Measurements from ENCODE around the gene SLC35B1.

SLC35B1 gene

GRCh38 chr17:49738456-49739163, 30.8 kb upstream of the SLC35B1 start:
- Histone ChIP-seq H4K12ac (ENCODE audit: low read depth, low read length) (no peak overlapping the region), H3K79me2 (ENCODE audit: control insufficient read depth, insufficient read depth, low read length, poor library complexity) (no peaks in the 10 kb centered on the region), H3K4me3 (ENCODE audit: low read depth, low read length) (no peak overlapping the region), H3K4me2 (ENCODE audit: low read length) (no peak overlapping the region), H2BK120ac (ENCODE audit: insufficient read depth, low read length, poor library complexity) (no peak overlapping the region), H2BK5ac (ENCODE audit: low read depth, low read length, poor library complexity) (no peak overlapping the region), H2AFZ (ENCODE audit: insufficient read depth, low read length, poor library complexity) (no peak overlapping the region), H3K14ac (ENCODE audit: low read length) (no peak overlapping the region), H4K8ac (ENCODE audit: low read depth, low read length) (no peak overlapping the region), H3K36me3 (ENCODE audit: control insufficient read depth in 1 of 2, insufficient read depth in 2 of 2, low read length in 2 of 2) (no peaks in the 10 kb centered on the region), H4K91ac (ENCODE audit: low read depth, low read length) (no peak overlapping the region), H3K27me3 (ENCODE audit: insufficient read depth, low read length) (no peaks in the 10 kb centered on the region), H2BK12ac (ENCODE audit: low read length) (no peak overlapping the region), H2AK5ac (ENCODE audit: low read length) (no peak overlapping the region), H3K9me3 (ENCODE audit: insufficient read depth, low read depth, low read length) (no peaks in the 10 kb centered on the region), H3K9ac (ENCODE audit: low read length) (no peak overlapping the region), H3K18ac (ENCODE audit: low read length) (no peak overlapping the region), H3K27ac (ENCODE audit: low read depth, low read length) (no peak overlapping the region), H3K4ac (ENCODE audit: low read depth, low read length) (no peak overlapping the region), H3K23ac (ENCODE audit: low read length) (no peak overlapping the region), H3K79me1 (ENCODE audit: low read length) (no peaks in the 10 kb centered on the region), H3K4me1 (ENCODE audit: control insufficient read depth in 1 of 2, insufficient read depth in 2 of 2, low read length in 2 of 2) (no peaks in the 10 kb centered on the region)
- WGBS (ENCODE audit: extremely low coverage, insufficient coverage, insufficient read length): no CpG with 5 or more reads among the region's 5 CpGs
- no peak for DNase-seq

- H3K18ac ChIP-seq (ENCODE audit: low read length): no peak overlapping the region
- H2AK5ac ChIP-seq (ENCODE audit: low read length): no peak overlapping the region
- H3K79me2 ChIP-seq (ENCODE audit: control insufficient read depth, insufficient read depth, low read length, poor library complexity): no peaks in the 10 kb centered on the region
- no peak overlapping the region for H3K4me3 ChIP-seq (ENCODE audit: low read depth, low read length)
- no peak overlapping the region for H3K9ac ChIP-seq (ENCODE audit: low read length)
- no peak overlapping the region for H4K12ac ChIP-seq (ENCODE audit: low read depth, low read length)
- no peak overlapping the region for H4K8ac ChIP-seq (ENCODE audit: low read depth, low read length)
- H3K27me3 ChIP-seq (ENCODE audit: insufficient read depth, low read length): no peaks in the 10 kb centered on the region
- H3K79me1 ChIP-seq (ENCODE audit: low read length): no peaks in the 10 kb centered on the region
- no peak overlapping the region for H3K4me2 ChIP-seq (ENCODE audit: low read length)
- no peak overlapping the region for H2BK5ac ChIP-seq (ENCODE audit: low read depth, low read length, poor library complexity)
- no peak overlapping the region for H3K23ac ChIP-seq (ENCODE audit: low read length)
- H3K4me1 ChIP-seq (ENCODE audit: control insufficient read depth in 1 of 2, insufficient read depth in 2 of 2, low read length in 2 of 2): no peaks in the 10 kb centered on the region
- no peak overlapping the region for H2AFZ ChIP-seq (ENCODE audit: insufficient read depth, low read length, poor library complexity)
- no peak overlapping the region for H2BK12ac ChIP-seq (ENCODE audit: low read length)
- WGBS (ENCODE audit: extremely low coverage, insufficient coverage, insufficient read length): no CpG with 5 or more reads among the region's 13 CpGs
- H2BK120ac ChIP-seq (ENCODE audit: insufficient read depth, low read length, poor library complexity): no peak overlapping the region
- H3K27ac ChIP-seq (ENCODE audit: low read depth, low read length): no peak overlapping the region
- no peak overlapping the region for H4K91ac ChIP-seq (ENCODE audit: low read depth, low read length)
- DNase-seq: no peak
- no peaks in the 10 kb centered on the region for H3K9me3 ChIP-seq (ENCODE audit: insufficient read depth, low read depth, low read length)
- H3K36me3 ChIP-seq (ENCODE audit: control insufficient read depth in 1 of 2, insufficient read depth in 2 of 2, low read length in 2 of 2): no peaks in the 10 kb centered on the region
- no peak overlapping the region for H3K4ac ChIP-seq (ENCODE audit: low read depth, low read length)
- no peak overlapping the region for H3K14ac ChIP-seq (ENCODE audit: low read length)
Observed at GRCh38 chr17:49734515-49735490, 27.0 kb upstream of the SLC35B1 start.

GRCh38 chr17:49731435-49731831, 23.7 kb upstream of the SLC35B1 start:
- H2AFZ ChIP-seq (ENCODE audit: insufficient read depth, low read length, poor library complexity): no peak overlapping the region
- no peaks in the 10 kb centered on the region for H3K27me3 ChIP-seq (ENCODE audit: insufficient read depth, low read length)
- H3K36me3 ChIP-seq (ENCODE audit: control insufficient read depth in 1 of 2, insufficient read depth in 2 of 2, low read length in 2 of 2): no peaks in the 10 kb centered on the region
- no peak overlapping the region for H2BK12ac ChIP-seq (ENCODE audit: low read length)
- H4K12ac ChIP-seq (ENCODE audit: low read depth, low read length): no peak overlapping the region
- H3K79me2 ChIP-seq (ENCODE audit: control insufficient read depth, insufficient read depth, low read length, poor library complexity): no peaks in the 10 kb centered on the region
- no peak overlapping the region for H3K4me3 ChIP-seq (ENCODE audit: low read depth, low read length)
- no peaks in the 10 kb centered on the region for H3K79me1 ChIP-seq (ENCODE audit: low read length)
- no peak overlapping the region for H2BK5ac ChIP-seq (ENCODE audit: low read depth, low read length, poor library complexity)
- no peak overlapping the region for H3K4ac ChIP-seq (ENCODE audit: low read depth, low read length)
- H3K9me3 ChIP-seq (ENCODE audit: insufficient read depth, low read depth, low read length): no peaks in the 10 kb centered on the region
- no peak overlapping the region for H3K23ac ChIP-seq (ENCODE audit: low read length)
- H3K27ac ChIP-seq (ENCODE audit: low read depth, low read length): no peak overlapping the region
- H4K91ac ChIP-seq (ENCODE audit: low read depth, low read length): no peak overlapping the region
- H4K8ac ChIP-seq (ENCODE audit: low read depth, low read length): no peak overlapping the region
- no peak for DNase-seq
- no peak overlapping the region for H3K18ac ChIP-seq (ENCODE audit: low read length)
- no CpG with 5 or more reads among the region's 4 CpGs for WGBS (ENCODE audit: extremely low coverage, insufficient coverage, insufficient read length)
- H3K4me1 ChIP-seq (ENCODE audit: control insufficient read depth in 1 of 2, insufficient read depth in 2 of 2, low read length in 2 of 2): no peaks in the 10 kb centered on the region
- H2BK120ac ChIP-seq (ENCODE audit: insufficient read depth, low read length, poor library complexity): no peak overlapping the region
- no peak overlapping the region for H3K4me2 ChIP-seq (ENCODE audit: low read length)
- no peak overlapping the region for H2AK5ac ChIP-seq (ENCODE audit: low read length)
- no peak overlapping the region for H3K9ac ChIP-seq (ENCODE audit: low read length)
- no peak overlapping the region for H3K14ac ChIP-seq (ENCODE audit: low read length)

- H3K14ac ChIP-seq (ENCODE audit: low read length): no peak overlapping the region
- no peaks in the 10 kb centered on the region for H3K79me2 ChIP-seq (ENCODE audit: control insufficient read depth, insufficient read depth, low read length, poor library complexity)
- no peaks in the 10 kb centered on the region for H3K36me3 ChIP-seq (ENCODE audit: control insufficient read depth in 1 of 2, insufficient read depth in 2 of 2, low read length in 2 of 2)
- no peak overlapping the region for H4K91ac ChIP-seq (ENCODE audit: low read depth, low read length)
- H3K4me1 ChIP-seq (ENCODE audit: control insufficient read depth in 1 of 2, insufficient read depth in 2 of 2, low read length in 2 of 2): no peaks in the 10 kb centered on the region
- no peak overlapping the region for H3K18ac ChIP-seq (ENCODE audit: low read length)
- no peak overlapping the region for H3K4ac ChIP-seq (ENCODE audit: low read depth, low read length)
- WGBS (ENCODE audit: extremely low coverage, insufficient coverage, insufficient read length): no CpG with 5 or more reads among the region's 5 CpGs
- no peak overlapping the region for H3K4me2 ChIP-seq (ENCODE audit: low read length)
- no peak overlapping the region for H2BK5ac ChIP-seq (ENCODE audit: low read depth, low read length, poor library complexity)
- no peak for DNase-seq
- no peak overlapping the region for H3K27ac ChIP-seq (ENCODE audit: low read depth, low read length)
- no peak overlapping the region for H2AFZ ChIP-seq (ENCODE audit: insufficient read depth, low read length, poor library complexity)
- H4K8ac ChIP-seq (ENCODE audit: low read depth, low read length): no peak overlapping the region
- no peak overlapping the region for H2BK12ac ChIP-seq (ENCODE audit: low read length)
- no peak overlapping the region for H2AK5ac ChIP-seq (ENCODE audit: low read length)
- H3K9me3 ChIP-seq (ENCODE audit: insufficient read depth, low read depth, low read length): no peaks in the 10 kb centered on the region
- no peak overlapping the region for H3K23ac ChIP-seq (ENCODE audit: low read length)
- no peak overlapping the region for H3K9ac ChIP-seq (ENCODE audit: low read length)
- no peak overlapping the region for H4K12ac ChIP-seq (ENCODE audit: low read depth, low read length)
- H2BK120ac ChIP-seq (ENCODE audit: insufficient read depth, low read length, poor library complexity): no peak overlapping the region
- H3K79me1 ChIP-seq (ENCODE audit: low read length): no peaks in the 10 kb centered on the region
- no peak overlapping the region for H3K4me3 ChIP-seq (ENCODE audit: low read depth, low read length)
- no peaks in the 10 kb centered on the region for H3K27me3 ChIP-seq (ENCODE audit: insufficient read depth, low read length)
Observed at GRCh38 chr17:49730785-49731434, 23.1 kb upstream of the SLC35B1 start.
